HL-60/S4 treated with retinoic acid at 250 ng/mL for 4 days and 3 days (cell line): ENCODE results near the gene RER1.

Source experiments
- in situ Hi-C: fragments of 300-500 bp; cut with MboI; formaldehyde crosslinking; loops from 2 replicates; pipeline ENCODE4 v1.7.0; 2022; ENCODE audit warnings: low sequenced_read_pairs

RER1 gene

GRCh38 chr1:2353551-2354438 lies 37.8 kb upstream of the RER1 start:
- in situ Hi-C loops = loop anchor here (25.0 kb wide), 1 partner anchor 391 kb away; no protein-coding TSS in a partner anchor

GRCh38 chr1:2354511-2355372 lies 36.9 kb upstream of the RER1 start:
- in situ Hi-C loops = loop anchor here (25.0 kb wide), 1 partner anchor 392 kb away; no protein-coding TSS in a partner anchor

DNA sequence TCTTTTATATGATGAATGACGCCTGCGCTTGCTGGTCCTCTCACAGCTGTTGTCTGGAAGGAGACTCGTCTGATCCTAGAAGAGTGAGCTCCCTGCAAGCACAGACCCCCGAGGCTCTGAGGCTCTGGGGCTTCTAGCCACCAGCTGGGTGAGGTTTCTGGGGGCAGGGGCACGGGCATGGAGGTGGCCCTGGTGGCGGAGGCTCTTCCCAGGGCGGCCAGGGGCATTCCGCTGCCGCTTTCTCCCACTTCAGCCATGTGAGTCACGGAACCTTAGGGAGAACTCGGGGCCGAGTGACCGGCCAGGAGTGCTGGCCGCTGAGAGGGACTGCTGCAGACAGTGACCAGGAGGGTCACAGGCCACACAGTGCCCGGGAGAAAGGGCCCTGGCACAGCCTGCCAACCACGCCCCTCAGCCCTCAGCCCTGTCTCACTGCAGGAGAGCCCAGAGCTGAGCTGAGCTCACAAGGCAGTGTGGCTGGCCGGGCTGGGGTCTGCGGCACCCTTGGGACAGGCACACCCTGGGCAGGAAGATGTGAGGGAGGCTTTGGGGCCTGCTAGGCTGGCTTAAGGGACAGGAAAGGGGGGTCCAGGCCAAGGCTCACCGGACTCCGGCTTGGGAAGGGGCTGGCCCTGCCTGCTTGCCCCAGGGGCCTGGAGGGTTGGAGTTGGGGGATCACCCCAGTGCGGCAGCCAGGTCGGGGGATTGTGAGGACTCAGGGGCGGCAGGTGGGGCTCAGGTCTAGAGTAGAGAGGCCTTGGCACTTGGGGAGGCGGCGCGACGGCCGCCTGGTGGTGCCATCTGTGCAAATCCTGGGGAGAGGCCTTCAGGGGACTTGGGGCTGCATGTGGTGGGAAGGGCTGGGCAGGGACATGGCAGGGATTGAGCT lies 36.0 kb upstream of the RER1 start:
- in situ Hi-C loops = loop anchor here (25.0 kb wide), 1 partner anchor 393 kb away; no protein-coding TSS in a partner anchor

DNA sequence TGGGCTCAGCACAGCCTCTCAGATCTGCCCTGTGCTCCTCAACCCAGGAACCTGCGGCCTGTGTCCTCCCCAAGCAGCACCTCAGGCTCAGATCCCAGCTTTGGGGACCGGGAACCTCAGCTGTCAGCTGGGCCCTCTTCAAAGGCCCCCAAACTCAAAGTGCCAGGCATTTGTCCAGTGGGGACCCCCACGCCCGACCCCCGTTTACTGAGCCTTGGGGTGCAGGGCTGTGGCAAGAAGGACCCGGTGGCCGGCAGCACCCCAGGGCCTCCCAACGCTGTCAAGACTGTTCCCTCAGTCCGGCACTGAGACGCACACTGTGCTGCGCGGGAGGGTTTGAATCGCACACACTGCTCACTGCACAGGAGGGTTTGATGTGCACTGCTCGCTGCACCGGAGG lies 35.2 kb upstream of the RER1 start:
- in situ Hi-C loops = loop anchor here (25.0 kb wide), 1 partner anchor 394 kb away; no protein-coding TSS in a partner anchor

GRCh38 chr1:2356911-2357845 lies 34.5 kb upstream of the RER1 start:
- in situ Hi-C loops = loop anchor here (25.0 kb wide), 1 partner anchor 395 kb away; no protein-coding TSS in a partner anchor

DNA sequence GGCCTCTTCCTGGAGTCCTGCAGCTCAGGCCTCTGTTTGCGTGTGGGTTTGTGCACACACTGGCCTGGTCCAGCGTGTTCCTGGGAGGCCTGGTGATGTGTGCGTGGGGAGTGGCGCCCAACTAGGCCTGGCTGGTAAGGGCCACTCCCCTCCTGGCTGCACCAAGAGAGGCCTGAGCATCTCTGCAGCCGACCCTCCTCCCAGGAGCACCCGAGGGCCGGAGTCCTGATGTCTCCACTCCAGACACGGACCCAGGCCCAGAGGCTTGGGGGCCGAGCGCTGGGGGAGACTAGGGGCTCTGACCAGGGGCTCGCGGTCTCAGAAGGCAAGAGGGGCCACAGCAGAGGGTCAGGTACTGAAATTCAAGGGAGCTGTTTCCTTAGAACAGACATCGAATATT lies 33.6 kb upstream of the RER1 start:
- in situ Hi-C loops = loop anchor here (25.0 kb wide), 1 partner anchor 396 kb away; no protein-coding TSS in a partner anchor

GRCh38 chr1:2358651-2359640 lies 32.7 kb upstream of the RER1 start:
- in situ Hi-C loops = loop anchor here (25.0 kb wide), 1 partner anchor 397 kb away; no protein-coding TSS in a partner anchor

DNA sequence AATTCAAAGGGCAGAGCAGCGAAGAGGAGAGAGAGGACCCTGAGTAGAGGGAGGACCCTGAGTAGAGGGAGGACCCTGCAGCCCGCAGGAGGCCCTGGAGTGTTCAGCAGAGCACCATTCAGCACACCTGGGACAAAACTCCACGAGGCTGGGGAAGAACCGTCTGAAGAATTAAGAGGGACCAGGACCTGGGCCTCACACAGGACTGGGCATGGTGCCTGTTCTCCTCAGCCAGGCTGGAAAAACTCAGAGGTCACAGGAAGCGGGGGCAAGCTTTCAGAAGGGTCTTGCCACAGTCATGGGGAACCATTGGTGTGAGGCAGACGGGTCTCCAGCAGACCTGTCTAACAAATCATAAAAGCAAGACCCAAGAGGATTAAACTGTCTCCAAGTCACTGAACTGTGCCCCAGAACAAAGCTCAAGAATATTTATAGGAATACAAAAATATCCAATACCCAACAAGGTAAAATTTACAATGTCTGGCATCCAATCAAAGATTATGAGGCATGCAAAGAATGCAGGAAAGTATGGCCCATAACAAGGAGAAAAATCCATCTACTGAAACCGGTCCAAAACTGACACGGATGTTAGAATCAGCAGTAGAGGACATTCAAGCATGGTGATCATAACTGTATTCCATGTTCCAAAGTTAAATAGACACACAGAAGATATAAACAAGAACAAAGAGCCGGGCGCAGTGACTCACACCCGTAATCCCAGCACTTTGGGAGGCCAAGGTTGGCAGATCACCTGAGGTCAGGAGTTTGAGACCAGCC lies 30.9 kb upstream of the RER1 start:
- in situ Hi-C loops = loop anchor here (25.0 kb wide), 1 partner anchor 398 kb away; no protein-coding TSS in a partner anchor

DNA sequence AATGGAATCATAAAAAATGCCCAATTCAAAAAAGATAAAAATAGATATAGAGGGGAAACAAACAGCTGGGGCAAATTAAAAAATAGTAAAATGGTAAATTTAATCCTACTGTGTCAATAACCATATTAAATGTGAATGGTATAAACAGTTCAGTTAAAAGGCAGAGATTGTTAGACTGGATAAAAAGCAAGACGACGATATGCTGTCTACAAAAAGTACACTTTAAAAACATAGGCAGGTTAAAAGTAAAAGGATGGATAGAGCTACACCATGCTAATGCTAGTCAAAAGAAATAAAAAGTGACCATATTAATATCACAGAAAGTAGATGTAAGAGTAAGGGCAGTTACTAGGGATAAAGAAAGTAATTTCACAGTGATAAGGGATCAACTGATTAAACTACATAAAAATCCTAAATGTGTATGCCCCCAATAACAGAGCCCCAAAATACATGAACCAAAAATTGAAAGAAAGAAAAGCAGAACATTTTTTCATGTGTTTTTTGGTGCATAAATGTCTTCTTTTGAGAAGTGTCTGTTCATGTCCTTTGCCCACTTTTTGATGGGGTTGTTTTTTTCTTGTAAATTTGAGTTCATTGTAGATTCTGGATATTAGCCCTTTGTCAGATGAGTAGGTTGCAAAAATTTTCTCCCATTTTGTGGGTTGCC lies 27.7 kb upstream of the RER1 start:
- in situ Hi-C loops = loop anchor here (25.0 kb wide), 1 partner anchor 402 kb away; no protein-coding TSS in a partner anchor

GRCh38 chr1:2368053-2368744 lies 23.4 kb upstream of the RER1 start:
- in situ Hi-C loops = loop anchor here (25.0 kb wide), 1 partner anchor 406 kb away; no protein-coding TSS in a partner anchor

DNA sequence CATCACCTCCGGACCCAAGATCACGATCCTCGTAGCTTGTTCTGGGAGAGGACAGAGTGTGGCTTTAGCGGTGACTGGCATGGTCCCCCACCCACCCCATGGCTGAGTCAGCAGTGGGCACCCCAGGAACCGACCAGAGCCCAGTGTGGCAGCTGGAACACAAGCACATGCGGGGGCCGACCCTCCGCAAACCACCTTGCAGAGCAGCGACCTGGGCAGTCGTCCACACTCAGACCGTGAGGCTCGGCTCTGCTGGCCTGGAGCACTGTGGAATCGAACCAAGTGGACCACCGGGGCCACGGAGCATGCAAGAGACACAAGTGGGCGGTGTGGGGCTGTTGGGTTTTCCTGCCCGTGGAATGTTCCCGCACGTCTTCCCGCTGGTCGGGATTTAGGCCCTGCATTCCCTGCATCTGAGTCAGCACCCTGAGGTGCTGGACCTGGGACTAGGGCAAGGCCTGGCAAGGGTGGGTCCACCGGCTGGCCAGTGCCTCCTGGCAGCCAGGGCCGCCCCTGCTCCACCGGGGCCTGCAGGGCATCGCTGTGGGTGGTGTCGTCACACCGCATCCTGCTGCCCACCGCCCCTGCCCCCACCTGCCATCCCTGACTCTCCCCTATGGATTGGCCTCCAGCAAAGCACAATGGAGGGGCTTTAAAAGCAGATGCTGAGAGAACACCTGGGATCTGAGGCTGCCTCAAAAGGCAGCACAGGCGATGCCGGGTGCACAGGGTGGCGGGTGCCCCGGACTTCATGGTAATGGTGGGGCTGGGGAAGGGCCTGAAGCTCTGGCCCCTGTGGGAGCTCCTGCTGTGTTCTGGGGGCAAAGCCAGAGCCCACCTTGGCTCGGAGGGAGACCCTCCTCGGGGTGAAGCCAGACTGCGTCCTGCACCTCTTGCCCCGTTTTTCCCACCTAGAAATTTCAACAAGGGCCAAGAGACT lies 18.8 kb upstream of the RER1 start:
- in situ Hi-C loops = loop anchor here (10.0 to 25.0 kb wide), 2 partner anchors 178 to 411 kb away; partner anchors contain the start of gene FAAP20

DNA sequence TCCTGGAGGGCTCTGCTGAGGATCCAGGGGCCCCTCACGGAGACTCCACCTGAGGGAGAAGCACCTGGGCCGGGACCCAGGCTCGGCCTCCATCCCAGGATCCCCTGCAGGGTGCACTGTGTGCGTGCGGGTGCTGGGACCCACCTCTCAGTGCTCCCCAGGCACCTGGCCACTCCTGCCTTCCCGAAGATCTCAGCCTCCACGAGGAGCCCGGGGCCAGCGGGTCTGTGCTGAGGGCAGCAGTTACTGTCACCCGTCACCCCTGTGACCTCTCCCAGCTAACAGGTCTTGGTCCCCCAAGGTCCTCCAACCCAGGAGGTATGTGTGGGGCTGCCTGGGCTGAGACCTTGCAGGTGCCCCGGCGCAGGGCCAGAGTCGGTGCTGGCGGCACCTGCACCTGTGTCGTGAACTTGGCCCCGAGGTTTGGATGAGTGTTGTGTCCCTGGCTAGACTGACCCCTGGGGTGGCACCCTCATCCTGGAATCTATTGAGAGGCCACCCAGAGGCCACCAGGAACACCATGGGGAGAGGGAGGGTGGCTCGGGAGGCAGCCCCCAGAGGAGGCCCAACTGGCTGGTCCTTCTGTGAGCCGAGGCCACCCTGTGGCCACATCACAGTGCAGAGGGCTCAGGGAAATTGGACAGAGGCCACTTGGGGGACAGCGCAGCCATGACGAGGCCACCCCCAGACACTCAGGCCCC lies 17.9 kb upstream of the RER1 start:
- in situ Hi-C loops = loop anchor here (10.0 to 25.0 kb wide), 2 partner anchors 179 to 411 kb away; partner anchors contain the start of gene FAAP20

DNA sequence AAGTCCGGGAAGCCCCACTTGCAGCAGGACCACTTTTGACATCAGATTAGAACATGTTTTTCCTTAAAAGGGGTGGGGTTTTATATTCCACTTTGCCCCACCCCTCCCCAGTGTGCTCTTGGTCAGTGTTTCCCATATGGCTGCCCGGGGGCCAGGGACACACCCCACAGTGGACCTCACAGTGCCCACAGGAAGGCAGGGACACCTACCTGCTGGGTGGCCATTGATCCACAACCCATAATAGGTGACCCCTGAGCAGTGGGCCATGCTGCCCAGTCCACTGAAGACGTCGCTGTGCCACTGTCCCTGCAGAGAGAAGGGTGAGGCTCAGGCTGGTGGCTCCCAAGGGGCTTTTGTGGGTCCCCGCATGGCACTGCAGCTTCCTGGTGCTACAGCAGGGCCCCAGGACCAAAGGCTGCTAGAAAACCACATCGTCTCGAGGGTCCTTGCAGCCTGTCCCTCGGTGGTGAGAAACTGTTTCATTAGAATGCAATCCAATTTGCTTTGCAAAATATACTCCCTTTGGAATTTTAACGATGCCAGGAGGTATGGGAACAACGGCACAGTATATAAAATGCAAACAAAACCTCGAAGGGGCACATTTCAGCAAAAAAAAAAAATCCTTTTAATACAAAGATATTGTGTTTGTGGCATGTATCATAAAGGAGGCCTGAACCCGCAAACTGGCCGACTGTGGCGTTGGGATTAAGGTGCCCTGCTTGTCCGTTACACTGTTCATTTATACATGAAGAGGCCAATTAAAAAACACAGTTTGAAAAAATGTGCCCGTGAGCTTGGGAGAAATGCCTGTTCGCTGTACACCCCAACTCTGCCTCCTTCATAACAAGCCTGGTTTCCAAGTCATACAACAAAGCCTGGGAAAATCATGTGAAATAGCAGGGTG lies 17.1 kb upstream of the RER1 start:
- in situ Hi-C loops = loop anchor here (10.0 to 25.0 kb wide), 2 partner anchors 180 to 412 kb away; partner anchors contain the start of gene FAAP20
